ENCODE results near the gene MBD1.

The MBD1 gene

DNA sequence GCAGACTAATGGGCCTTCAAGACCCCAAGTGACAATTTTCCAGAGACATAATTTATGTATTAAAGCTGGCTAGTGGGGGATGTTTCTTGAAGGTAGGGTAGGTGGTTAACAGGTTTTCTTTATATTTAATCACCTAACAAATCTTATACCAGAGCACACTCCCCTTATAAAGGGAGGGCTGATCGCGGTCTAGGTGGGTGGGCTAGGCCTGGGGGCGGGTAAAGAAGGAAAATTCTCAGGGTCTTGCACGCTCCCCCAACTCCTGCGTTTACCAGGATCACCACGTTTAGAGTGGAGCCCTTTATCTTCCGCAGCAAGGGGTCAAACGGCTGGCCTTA is 26.0 kb upstream of the MBD1 start:
- Histone ChIP-seq H2BK120ac (ENCODE audit: insufficient read depth, low read length, poor library complexity) (no peak overlapping the region), H2AK5ac (ENCODE audit: low read length) (no peak overlapping the region), H3K4me2 (ENCODE audit: low read length) (peak overlapping the region; percentile 68), H4K8ac (ENCODE audit: low read depth, low read length) (no peak overlapping the region), H3K79me1 (ENCODE audit: low read length) (no peaks in the 10 kb centered on the region), H3K4me1 (ENCODE audit: control insufficient read depth in 1 of 2, insufficient read depth in 2 of 2, low read length in 2 of 2) (peaks cover 0 to 5% of the 10 kb centered on the region in 2 experiments), H3K9ac (ENCODE audit: low read length) (peak overlapping the region; percentile 41), H2AFZ (ENCODE audit: insufficient read depth, low read length, poor library complexity) (no peak overlapping the region), H3K23ac (ENCODE audit: low read length) (no peak overlapping the region), H4K91ac (ENCODE audit: low read depth, low read length) (no peak overlapping the region), H3K14ac (ENCODE audit: low read length) (no peak overlapping the region), H3K79me2 (ENCODE audit: control insufficient read depth, insufficient read depth, low read length, poor library complexity) (no peaks in the 10 kb centered on the region), H2BK5ac (ENCODE audit: low read depth, low read length, poor library complexity) (no peak overlapping the region), H2BK12ac (ENCODE audit: low read length) (no peak overlapping the region), H3K4ac (ENCODE audit: low read depth, low read length) (no peak overlapping the region), H3K18ac (ENCODE audit: low read length) (no peak overlapping the region), H3K4me3 (ENCODE audit: low read depth, low read length) (peak overlapping the region; percentile 71), H3K27ac (ENCODE audit: low read depth, low read length) (no peak overlapping the region), H4K12ac (ENCODE audit: low read depth, low read length) (no peak overlapping the region), H3K36me3 (ENCODE audit: control insufficient read depth in 1 of 2, insufficient read depth in 2 of 2, low read length in 2 of 2) (no peaks in the 10 kb centered on the region), H3K27me3 (ENCODE audit: insufficient read depth, low read length) (peaks cover 3% of the 10 kb centered on the region), H3K9me3 (ENCODE audit: insufficient read depth, low read depth, low read length) (peaks cover 2% of the 10 kb centered on the region)
- no CpG with 5 or more reads among the region's 8 CpGs for WGBS (ENCODE audit: extremely low coverage, insufficient coverage, insufficient read length)
- DNase-seq, result no peak

DNA sequence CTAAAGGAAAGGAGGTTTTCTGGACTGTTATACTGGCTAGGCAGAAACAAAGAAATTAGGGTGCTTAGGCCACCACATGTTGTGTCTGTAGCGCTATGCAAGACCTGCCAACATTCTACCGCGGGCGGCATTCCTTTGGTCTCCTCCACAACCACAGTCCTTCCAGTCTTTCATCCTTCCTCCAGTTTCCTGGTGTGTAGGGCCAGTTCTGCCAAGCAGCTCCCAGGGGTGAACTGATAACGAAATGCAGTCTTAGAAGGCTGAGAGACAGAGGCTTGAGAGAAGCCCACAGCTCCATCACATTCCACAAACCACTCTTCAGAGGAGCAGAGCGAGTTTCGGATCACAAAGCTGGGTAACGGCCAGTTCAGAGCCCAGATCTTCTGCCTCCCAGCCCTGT is 25.6 kb upstream of the MBD1 start:
- Histone ChIP-seq H3K18ac (ENCODE audit: low read length) (no peak overlapping the region), H4K91ac (ENCODE audit: low read depth, low read length) (no peak overlapping the region), H3K36me3 (ENCODE audit: control insufficient read depth in 1 of 2, insufficient read depth in 2 of 2, low read length in 2 of 2) (no peaks in the 10 kb centered on the region), H3K23ac (ENCODE audit: low read length) (no peak overlapping the region), H4K12ac (ENCODE audit: low read depth, low read length) (no peak overlapping the region), H3K9me3 (ENCODE audit: insufficient read depth, low read depth, low read length) (peaks cover 2% of the 10 kb centered on the region), H3K27ac (ENCODE audit: low read depth, low read length) (no peak overlapping the region), H3K4me2 (ENCODE audit: low read length) (peak overlapping the region; percentile 68), H2AFZ (ENCODE audit: insufficient read depth, low read length, poor library complexity) (no peak overlapping the region), H4K8ac (ENCODE audit: low read depth, low read length) (peak overlapping the region; percentile 22), H3K4me1 (ENCODE audit: control insufficient read depth in 1 of 2, insufficient read depth in 2 of 2, low read length in 2 of 2) (peaks cover 0 to 5% of the 10 kb centered on the region in 2 experiments), H2BK12ac (ENCODE audit: low read length) (no peak overlapping the region), H2BK5ac (ENCODE audit: low read depth, low read length, poor library complexity) (no peak overlapping the region), H3K79me2 (ENCODE audit: control insufficient read depth, insufficient read depth, low read length, poor library complexity) (no peaks in the 10 kb centered on the region), H3K14ac (ENCODE audit: low read length) (no peak overlapping the region), H2BK120ac (ENCODE audit: insufficient read depth, low read length, poor library complexity) (no peak overlapping the region), H3K9ac (ENCODE audit: low read length) (no peak overlapping the region), H3K4ac (ENCODE audit: low read depth, low read length) (no peak overlapping the region), H3K27me3 (ENCODE audit: insufficient read depth, low read length) (peaks cover 3% of the 10 kb centered on the region), H2AK5ac (ENCODE audit: low read length) (no peak overlapping the region), H3K4me3 (ENCODE audit: low read depth, low read length) (no peak overlapping the region), H3K79me1 (ENCODE audit: low read length) (no peaks in the 10 kb centered on the region)
- WGBS (ENCODE audit: extremely low coverage, insufficient coverage, insufficient read length), result no CpG with 5 or more reads among the region's 8 CpGs
- DNase-seq, result peak in 1 of 2 donors; percentile 19

DNA sequence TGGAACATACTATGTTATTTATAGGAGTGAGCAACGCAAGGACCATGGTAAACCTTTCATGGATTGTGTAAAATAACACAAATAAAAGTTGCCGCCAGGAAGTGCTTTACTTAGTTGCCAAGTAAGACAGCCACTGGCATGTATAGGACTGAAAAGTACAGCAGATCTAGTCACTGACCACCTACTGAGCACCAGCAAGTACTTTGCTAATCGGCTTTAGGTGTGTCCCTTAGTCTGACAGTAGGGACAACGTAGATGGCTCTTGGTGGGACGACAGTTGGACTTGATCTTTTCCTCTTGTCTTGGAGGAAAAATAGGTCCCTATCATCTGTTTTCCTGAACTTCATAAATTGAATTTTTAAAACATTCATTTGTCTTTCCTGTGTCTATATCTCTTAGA is 19.8 kb upstream of the MBD1 start:
- H2BK5ac ChIP-seq (ENCODE audit: low read depth, low read length, poor library complexity), result no peak overlapping the region
- H2AK5ac ChIP-seq (ENCODE audit: low read length), result no peak overlapping the region
- no peak overlapping the region for H2BK12ac ChIP-seq (ENCODE audit: low read length)
- H3K27me3 ChIP-seq (ENCODE audit: insufficient read depth, low read length), result peaks cover 3% of the 10 kb centered on the region
- H3K4ac ChIP-seq (ENCODE audit: low read depth, low read length), result no peak overlapping the region
- H3K4me2 ChIP-seq (ENCODE audit: low read length), result no peak overlapping the region
- H3K79me2 ChIP-seq (ENCODE audit: control insufficient read depth, insufficient read depth, low read length, poor library complexity), result no peaks in the 10 kb centered on the region
- H3K4me3 ChIP-seq (ENCODE audit: low read depth, low read length), result no peak overlapping the region
- no peak overlapping the region for H4K8ac ChIP-seq (ENCODE audit: low read depth, low read length)
- no peak overlapping the region for H4K91ac ChIP-seq (ENCODE audit: low read depth, low read length)
- no peak overlapping the region for H3K23ac ChIP-seq (ENCODE audit: low read length)
- H2BK120ac ChIP-seq (ENCODE audit: insufficient read depth, low read length, poor library complexity), result no peak overlapping the region
- H3K27ac ChIP-seq (ENCODE audit: low read depth, low read length), result no peak overlapping the region
- H3K18ac ChIP-seq (ENCODE audit: low read length), result no peak overlapping the region
- no peak overlapping the region for H2AFZ ChIP-seq (ENCODE audit: insufficient read depth, low read length, poor library complexity)
- no peak overlapping the region for H3K9ac ChIP-seq (ENCODE audit: low read length)
- H3K14ac ChIP-seq (ENCODE audit: low read length), result no peak overlapping the region
- H3K9me3 ChIP-seq (ENCODE audit: insufficient read depth, low read depth, low read length), result peaks cover 12% of the 10 kb centered on the region
- no peak for DNase-seq
- H3K36me3 ChIP-seq (ENCODE audit: control insufficient read depth in 1 of 2, insufficient read depth in 2 of 2, low read length in 2 of 2), result no peaks in the 10 kb centered on the region
- WGBS (ENCODE audit: extremely low coverage, insufficient coverage, insufficient read length), result no CpG with 5 or more reads among the region's 5 CpGs
- H4K12ac ChIP-seq (ENCODE audit: low read depth, low read length), result no peak overlapping the region
- no peaks in the 10 kb centered on the region for H3K4me1 ChIP-seq (ENCODE audit: control insufficient read depth in 1 of 2, insufficient read depth in 2 of 2, low read length in 2 of 2)
- no peaks in the 10 kb centered on the region for H3K79me1 ChIP-seq (ENCODE audit: low read length)

DNA sequence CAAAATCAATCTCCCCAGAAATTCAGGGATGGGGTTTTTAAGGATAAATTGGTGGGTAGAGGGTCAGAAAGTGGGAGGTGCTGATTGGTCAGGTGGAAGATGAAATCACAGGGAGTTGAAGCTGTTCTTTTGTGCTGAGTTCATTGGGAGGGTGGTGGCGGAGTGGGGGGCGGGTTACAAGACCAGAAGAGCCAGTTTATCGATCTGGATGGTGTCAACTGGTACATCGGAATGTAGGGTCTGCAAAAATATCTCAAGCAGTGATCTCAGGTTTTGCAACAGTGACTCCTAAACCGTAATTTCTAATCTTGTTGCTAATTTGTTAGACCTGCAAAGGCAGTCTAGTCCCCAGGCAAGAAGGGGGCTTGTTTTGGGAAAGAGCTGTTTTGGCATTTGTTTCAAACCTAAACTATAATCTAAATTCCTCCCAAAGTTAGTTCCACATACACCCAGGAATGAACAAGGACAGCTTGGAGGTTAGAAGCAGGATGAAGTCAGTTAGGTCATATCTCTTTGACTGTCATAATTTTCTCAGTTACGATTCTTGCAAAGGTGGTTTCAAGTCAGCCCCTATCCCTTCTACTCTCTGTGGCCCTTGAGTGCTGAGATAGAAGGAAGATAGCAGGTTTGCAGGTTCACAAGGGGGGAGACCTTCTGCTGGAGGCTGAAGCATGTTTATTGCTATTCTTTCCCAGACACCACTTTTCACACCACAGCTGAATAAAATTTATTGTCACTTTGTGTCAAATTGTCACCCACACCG is 18.5 kb upstream of the MBD1 start:
- no peak for DNase-seq
- no peak overlapping the region for H2AK5ac ChIP-seq (ENCODE audit: low read length)
- no peaks in the 10 kb centered on the region for H3K79me2 ChIP-seq (ENCODE audit: control insufficient read depth, insufficient read depth, low read length, poor library complexity)
- H3K4me2 ChIP-seq (ENCODE audit: low read length), result peak overlapping the region; percentile 5
- no peak overlapping the region for H3K18ac ChIP-seq (ENCODE audit: low read length)
- no peak overlapping the region for H2BK5ac ChIP-seq (ENCODE audit: low read depth, low read length, poor library complexity)
- H3K23ac ChIP-seq (ENCODE audit: low read length), result no peak overlapping the region
- no peak overlapping the region for H2BK12ac ChIP-seq (ENCODE audit: low read length)
- H3K36me3 ChIP-seq (ENCODE audit: control insufficient read depth in 1 of 2, insufficient read depth in 2 of 2, low read length in 2 of 2), result no peaks in the 10 kb centered on the region
- H4K12ac ChIP-seq (ENCODE audit: low read depth, low read length), result no peak overlapping the region
- H2AFZ ChIP-seq (ENCODE audit: insufficient read depth, low read length, poor library complexity), result no peak overlapping the region
- no peaks in the 10 kb centered on the region for H3K79me1 ChIP-seq (ENCODE audit: low read length)
- no peak overlapping the region for H2BK120ac ChIP-seq (ENCODE audit: insufficient read depth, low read length, poor library complexity)
- no peak overlapping the region for H4K91ac ChIP-seq (ENCODE audit: low read depth, low read length)
- no peaks in the 10 kb centered on the region for H3K4me1 ChIP-seq (ENCODE audit: control insufficient read depth in 1 of 2, insufficient read depth in 2 of 2, low read length in 2 of 2)
- no peak overlapping the region for H3K14ac ChIP-seq (ENCODE audit: low read length)
- H3K4me3 ChIP-seq (ENCODE audit: low read depth, low read length), result no peak overlapping the region
- H3K9ac ChIP-seq (ENCODE audit: low read length), result no peak overlapping the region
- H3K27me3 ChIP-seq (ENCODE audit: insufficient read depth, low read length), result peaks cover 3% of the 10 kb centered on the region
- H3K9me3 ChIP-seq (ENCODE audit: insufficient read depth, low read depth, low read length), result peaks cover 12% of the 10 kb centered on the region
- H4K8ac ChIP-seq (ENCODE audit: low read depth, low read length), result no peak overlapping the region
- H3K4ac ChIP-seq (ENCODE audit: low read depth, low read length), result no peak overlapping the region
- WGBS (ENCODE audit: extremely low coverage, insufficient coverage, insufficient read length), result no CpG with 5 or more reads among the region's 7 CpGs
- no peak overlapping the region for H3K27ac ChIP-seq (ENCODE audit: low read depth, low read length)
